ENCODE data around the gene TCIRG1. TPM values are rescaled to one million over a fixed set of nuclear protein-coding genes. Genes with fewer than 3 reads are reported as not detected.
"Not testable (repeated sequence)": the region's sequence is repeated elsewhere in the genome, so short reads cannot be mapped to it uniquely, and the experiment has no call there.

TCIRG1 gene
- 36.2 TPM for total RNA-seq

- ATAC-seq, result peak; percentile 80
These were observed at the start of gene TCIRG1 for GRCh38 chr11:68038718-68039525. TCIRG1 (plus strand) TSS chr11:68039025; CDS start chr11:68041272, 2,247 bp downstream.

GRCh38 chr11:67990546-67991346 lies 48.1 kb upstream of the TCIRG1 start:
- peak; percentile 89 for ATAC-seq

- not testable (repeated sequence) for ATAC-seq
These were observed 47.3 kb upstream of the TCIRG1 start for GRCh38 chr11:67991347-67992121.

GRCh38 chr11:67993821-67994220 lies 45.0 kb upstream of the TCIRG1 start:
- not testable (repeated sequence) for ATAC-seq

- not testable (repeated sequence) for ATAC-seq
These were observed 44.4 kb upstream of the TCIRG1 start for GRCh38 chr11:67994387-67994786.

- ATAC-seq, result not testable (repeated sequence)
These were observed 43.7 kb upstream of the TCIRG1 start for GRCh38 chr11:67995129-67995528.

- not testable (repeated sequence) for ATAC-seq
These were observed 43.2 kb upstream of the TCIRG1 start for GRCh38 chr11:67995579-67995978.

GRCh38 chr11:67996051-67996450 lies 42.8 kb upstream of the TCIRG1 start:
- ATAC-seq, result peak; percentile 32

- ATAC-seq, result peak; percentile 62
These were observed 42.0 kb upstream of the TCIRG1 start for GRCh38 chr11:67996622-67997474.

GRCh38 chr11:67997475-67997921 lies 41.3 kb upstream of the TCIRG1 start:
- peak; percentile 29 for ATAC-seq

GRCh38 chr11:67998150-67999045 lies 40.4 kb upstream of the TCIRG1 start:
- no peak for ATAC-seq

GRCh38 chr11:67999201-67999629 lies 39.6 kb upstream of the TCIRG1 start:
- no peak for ATAC-seq

- ATAC-seq, result no peak
These were observed 39.1 kb upstream of the TCIRG1 start for GRCh38 chr11:67999704-68000103.

- peak; percentile 3 for ATAC-seq
These were observed 36.3 kb upstream of the TCIRG1 start for GRCh38 chr11:68002575-68002937.

- ATAC-seq, result peak; percentile 59
These were observed 35.6 kb upstream of the TCIRG1 start for GRCh38 chr11:68002938-68003845.

- ATAC-seq, result peak; percentile 85
These were observed 34.8 kb upstream of the TCIRG1 start, which contains the start of gene UNC93B1 for GRCh38 chr11:68003846-68004550. UNC93B1 (minus strand) TSS chr11:68004097; CDS start chr11:68004043, 54 bp downstream.

- ATAC-seq, result no peak
These were observed 34.1 kb upstream of the TCIRG1 start for GRCh38 chr11:68004551-68005335.

Measured in esophagus mucosa (tissue), 1 donor.